GM10248 (cell line): Measurements from ENCODE around the gene NDST1.

Experiments used
- CTCF ChIA-PET: fragments of 300-600 bp; sonication (Branson Sonifier 250); formaldehyde crosslinking; extraction: SDS; loops from one replicate; lab custom pipeline; 2021; ENCODE audit warnings: antibody characterized with exemption; lab: Yijun Ruan, JAX
- POLR2A ChIA-PET: fragments of 350-650 bp; sonication (Branson Sonifier 250); formaldehyde crosslinking; extraction: SDS; loops from one replicate; lab custom pipeline; 2020; ENCODE audit warnings: antibody characterized with exemption; lab: Yijun Ruan, JAX
- DNase-seq: peaks from one replicate; pipeline ENCODE4 v3.0.0; 2012; ENCODE audit errors: extremely low spot score
- CTCF ChIP-seq: IDR thresholded peaks from 2 replicates; pipeline ENCODE4 v1.5.1; 2012; ENCODE audit warnings: mild to moderate bottlenecking, low read depth; ENCODE audit errors: extremely low read depth, missing control alignments, control extremely low read depth

The NDST1 gene

DNA sequence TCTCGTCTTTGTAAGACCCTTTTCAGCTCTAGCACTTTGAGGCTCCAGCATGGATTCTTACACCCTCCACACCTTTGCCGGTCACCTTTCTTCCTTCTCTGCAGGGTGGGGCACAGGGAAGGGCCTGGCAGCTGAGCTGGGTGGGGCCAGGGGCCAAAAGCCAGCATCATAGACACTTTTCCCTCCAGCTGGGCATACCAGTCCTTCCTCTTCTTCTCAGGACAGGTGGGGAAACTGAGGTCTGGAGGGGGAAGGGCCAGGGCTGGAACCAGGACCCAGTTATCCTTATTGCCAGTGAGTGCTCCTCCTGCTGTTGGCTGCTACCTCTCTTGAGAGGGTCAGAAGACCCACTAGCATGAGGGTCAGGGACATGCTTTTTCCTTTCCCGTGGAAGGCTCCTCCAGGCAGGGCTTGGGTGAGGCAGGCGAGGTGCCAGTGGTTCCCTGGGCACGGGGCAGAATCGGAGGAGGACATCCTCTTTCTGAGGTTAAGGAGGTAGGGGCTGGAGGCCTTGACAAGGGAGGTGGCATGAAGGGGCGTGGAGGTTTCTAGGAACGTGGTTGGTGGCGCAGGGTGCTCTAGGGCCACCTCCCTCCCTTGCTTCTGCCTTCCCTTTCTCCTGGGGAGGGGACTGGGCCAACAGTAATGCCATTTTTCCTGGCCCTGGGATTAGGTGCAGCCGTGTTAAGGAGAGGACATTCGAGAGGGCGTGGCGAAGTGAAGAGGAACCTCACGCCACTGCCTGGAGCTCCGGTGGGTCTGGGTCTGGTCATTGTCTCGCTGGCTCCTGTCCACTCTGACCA is at the start of gene NDST1:
NDST1 (plus strand) TSS at position 658 of the 803 bp plus-strand sequence. CDS start 13,124 bp downstream, outside the sequence.
- DNase-seq: no peak
- TF ChIP-seq CTCF: no peak
- ChIA-PET CTCF (interaction anchor here (1.0 to 1.7 kb wide), 2 partner anchors 53 to 259 kb away, joined by 3 read pairs; no protein-coding TSS in a partner anchor), POLR2A (no interaction called here)

- ChIA-PET CTCF (interaction anchor here (0.6 to 8.9 kb wide), 49 partner anchors 9 to 1024 kb away, joined by 3 to 75 read pairs (median 4); partner anchors contain the start of genes IRGM, MYOZ3, RBM22 and RPS14), POLR2A (interaction anchor here (0.6 kb wide), 2 partner anchors 63 to 95 kb away, joined by 4 read pairs; no protein-coding TSS in a partner anchor)
- DNase-seq: peak; percentile 84
- peak; percentile 94 for TF ChIP-seq CTCF
Measured at GRCh38 chr5:150458802-150459557, 49.0 kb upstream of the NDST1 start.

GRCh38 chr5:150460781-150461180 is 47.1 kb upstream of the NDST1 start:
- no peak for DNase-seq
- ChIA-PET CTCF (interaction anchor here (0.9 to 8.9 kb wide), 13 partner anchors 11 to 100 kb away, joined by 3 to 75 read pairs (median 5); partner anchors contain the start of gene RPS14), POLR2A (interaction anchor here (0.6 kb wide), 2 partner anchors 15 to 20 kb away, joined by 3 read pairs; no protein-coding TSS in a partner anchor)
- no peak for TF ChIP-seq CTCF

DNA sequence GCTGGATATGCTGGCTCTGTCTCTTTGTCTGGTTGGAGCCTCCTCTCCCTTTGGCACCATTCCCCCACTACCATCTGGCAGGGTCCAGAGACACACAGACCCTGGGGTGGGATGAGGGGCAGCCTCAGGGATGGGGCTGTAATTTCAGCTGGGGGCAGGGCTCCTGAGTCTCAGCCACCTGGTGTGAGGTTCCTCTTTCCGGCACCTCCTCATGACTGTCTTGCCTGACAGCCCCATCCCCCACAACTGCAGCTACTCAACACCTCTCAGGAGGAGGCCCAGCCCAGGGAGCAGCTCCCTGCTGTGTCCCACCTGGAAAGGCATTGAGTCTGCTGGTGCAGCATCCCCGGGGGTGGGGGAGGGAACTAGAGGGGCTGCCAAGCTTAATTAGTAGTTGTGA is 46.7 kb upstream of the NDST1 start:
- CTCF ChIA-PET: interaction anchor here (0.8 to 8.9 kb wide), 13 partner anchors 11 to 100 kb away, joined by 3 to 75 read pairs (median 5); partner anchors contain the start of gene RPS14
- POLR2A ChIA-PET: interaction anchor here (0.6 kb wide), 2 partner anchors 16 to 20 kb away, joined by 3 read pairs; no protein-coding TSS in a partner anchor
- no peak for TF ChIP-seq CTCF
- peak; percentile 89 for DNase-seq

DNA sequence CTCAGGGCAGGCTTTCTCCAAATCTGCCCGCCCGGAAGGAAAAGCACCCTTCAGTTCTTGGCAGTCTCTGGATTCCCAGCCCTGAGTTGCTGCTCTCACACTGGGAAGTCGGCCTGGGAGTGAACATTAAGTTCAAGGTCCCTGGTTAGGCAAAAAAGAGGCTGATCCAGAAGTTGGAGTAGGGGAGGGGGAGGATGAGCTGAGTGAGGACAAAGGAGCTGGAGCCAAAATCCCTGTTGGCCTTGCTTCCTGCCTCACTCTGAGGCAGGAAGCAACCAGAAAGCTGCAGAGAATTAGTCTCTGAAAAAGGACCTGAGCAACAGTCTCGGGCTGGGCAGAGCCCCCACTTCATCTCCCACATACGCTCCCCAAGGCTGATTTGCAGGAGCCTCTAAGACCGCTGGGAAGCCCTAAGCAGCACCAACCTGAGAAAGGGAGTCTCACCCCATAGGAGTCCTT is 43.3 kb upstream of the NDST1 start:
- no peak for TF ChIP-seq CTCF
- CTCF ChIA-PET: interaction anchor here (2.2 kb wide), 1 partner anchor 8 kb away, joined by 8 read pairs; no protein-coding TSS in a partner anchor
- POLR2A ChIA-PET: no interaction called here

GRCh38 chr5:150465927-150466326 is 42.0 kb upstream of the NDST1 start:
- TF ChIP-seq CTCF: no peak
- CTCF ChIA-PET: interaction anchor here (2.2 kb wide), 1 partner anchor 10 kb away, joined by 8 read pairs; no protein-coding TSS in a partner anchor
- POLR2A ChIA-PET: no interaction called here
- DNase-seq: no peak

More for the DNA sequence above, 43.3 kb upstream of the NDST1 start:
- DNase-seq: no peak
